SK-N-MC (cell line): ENCODE results near the gene PALMD.

Experiments
- EZH2 ChIP-seq: fragments of 200-600 bp; sonication (generic); IDR thresholded peaks from one replicate; pipeline ENCODE4 v1.6.1; 2017; ENCODE audit warnings: antibody characterized with exemption
- POLR2AphosphoS5 ChIP-seq: IDR thresholded peaks from 2 replicates; pipeline ENCODE4 v1.6.1; 2012; ENCODE audit warnings: mild to moderate bottlenecking, low read depth, low read length, borderline replicate concordance

GRCh38 chr1:99731384-99731783, 85.5 kb downstream of the PALMD start:
- TF ChIP-seq POLR2AphosphoS5 (no peak), EZH2 (no peak)
